Urinary bladder (tissue), 4 donors: Measurements from ENCODE around the gene MTMR4. TPM values are rescaled to one million over a fixed set of nuclear protein-coding genes. Genes with fewer than 3 reads are reported as not detected.

Experiments used
- DNase-seq: peaks from one replicate; pipeline ENCODE4 v3.0.0-alpha.2; 2015; ENCODE audit errors: extremely low spot score
- H3K27ac ChIP-seq: one replicate; pipeline ENCODE4 v1.5.1; 2013; ENCODE audit warnings: low read depth, mild to moderate bottlenecking, moderate library complexity
- H3K36me3 ChIP-seq: one replicate; pipeline ENCODE4 v1.6.1; 2013; ENCODE audit warnings: mild to moderate bottlenecking, moderate library complexity; ENCODE audit not compliant: insufficient read depth
- H3K4me1 ChIP-seq: one replicate; pipeline ENCODE4 v1.6.1; 2013; ENCODE audit warnings: mild to moderate bottlenecking, moderate library complexity; ENCODE audit not compliant: insufficient read depth
- H3K4me3 ChIP-seq: one replicate; pipeline ENCODE4 v1.5.1; 2013; ENCODE audit warnings: low read depth, low read length
- WGBS: extraction: QIAGEN DNeasy Blood & Tissue Kit; methylation state at CpG from one replicate; pipeline ENCODE4 v1.1.7; 2013; 5-methylcytosine and 5-hydroxymethylcytosine counted together
- polyA plus RNA-seq: library from polyadenylated mRNA; stranded (reverse); fragments of 200-250 nt; gene quantifications from one replicate; pipeline ENCODE4 v1.2.3, GENCODE V29; 2013
- total RNA-seq: library from RNA; depleted of rRNA; stranded (reverse); fragments of >200 nt; gene quantifications from one replicate; pipeline ENCODE4 v1.2.3, GENCODE V29; 2014
- donor health status: healthy with polysubstance abuse.
- donor health status: healthy.

Gene MTMR4
- total and polyA plus RNA-seq, 2 donors, result 14.5 to 41.1 TPM

GRCh38 chr17:58455491-58455890, 58.9 kb downstream of the MTMR4 start:
- H3K36me3 ChIP-seq, result no peaks in the 10 kb centered on the region
- H3K4me1 ChIP-seq, result no peaks in the 10 kb centered on the region
- DNase-seq, result no peak
- no peak overlapping the region for H3K27ac ChIP-seq
- no peak overlapping the region for H3K4me3 ChIP-seq

GRCh38 chr17:58452738-58453137, 61.7 kb downstream of the MTMR4 start:
- Histone ChIP-seq H3K36me3 (no peaks in the 10 kb centered on the region), H3K27ac (no peak overlapping the region), H3K4me1 (no peaks in the 10 kb centered on the region), H3K4me3 (no peak overlapping the region)
- DNase-seq, result no peak
- 93% methylated on average over 1 of the region's 1 CpG for WGBS

GRCh38 chr17:58447039-58447975, 67.1 kb downstream of the MTMR4 start:
- H3K4me1 ChIP-seq, result no peaks in the 10 kb centered on the region
- no peak overlapping the region for H3K4me3 ChIP-seq
- DNase-seq, result no peak
- no peak overlapping the region for H3K27ac ChIP-seq
- no peaks in the 10 kb centered on the region for H3K36me3 ChIP-seq
- 70% methylated on average over 9 of the region's 9 CpGs for WGBS

- 77% methylated on average over 6 of the region's 6 CpGs for WGBS
Observed at GRCh38 chr17:58446086-58446485, 68.4 kb downstream of the MTMR4 start.

More at GRCh38 chr17:58446086-58446485, 68.4 kb downstream of the MTMR4 start:
- Histone ChIP-seq H3K27ac (no peak overlapping the region), H3K4me1 (no peaks in the 10 kb centered on the region), H3K4me3 (no peak overlapping the region), H3K36me3 (no peaks in the 10 kb centered on the region)
- no peak for DNase-seq

Other genes with a start within 250 kb of the MTMR4 start
- gene MPO, start 233.7 kb downstream of the MTMR4 start, total RNA-seq, result 1.0 TPM
- 0.30 TPM for gene MPO, start 233.7 kb downstream of the MTMR4 start, polyA plus RNA-seq
- gene TSPOAP1, start 185.8 kb downstream of the MTMR4 start, total RNA-seq, result 7.4 TPM
- 19.1 TPM for gene TSPOAP1, start 185.8 kb downstream of the MTMR4 start, polyA plus RNA-seq
- 41.9 TPM for gene SUPT4H1, start 162.4 kb downstream of the MTMR4 start, total RNA-seq
- gene SUPT4H1, start 162.4 kb downstream of the MTMR4 start, polyA plus RNA-seq, result 98.3 TPM
- gene RNF43, start 97.1 kb downstream of the MTMR4 start, total RNA-seq, result 2.2 TPM
- gene RNF43, start 97.1 kb downstream of the MTMR4 start, polyA plus RNA-seq, result 1.2 TPM
- 0.26 TPM for gene HSF5, start 26.2 kb downstream of the MTMR4 start, total RNA-seq
- gene HSF5, start 26.2 kb downstream of the MTMR4 start, polyA plus RNA-seq, result 0.03 TPM
- 0.11 TPM for gene TEX14, start 177.4 kb upstream of the MTMR4 start, total RNA-seq
- gene TEX14, start 177.4 kb upstream of the MTMR4 start, polyA plus RNA-seq, result 0.09 TPM
- gene RAD51C, start 178.0 kb upstream of the MTMR4 start, total RNA-seq, result 33.7 TPM
- gene RAD51C, start 178.0 kb upstream of the MTMR4 start, polyA plus RNA-seq, result 26.7 TPM
- 1.3 TPM for gene PPM1E, start 241.2 kb upstream of the MTMR4 start, total RNA-seq
- gene PPM1E, start 241.2 kb upstream of the MTMR4 start, polyA plus RNA-seq, result 0.25 TPM